GM18951 (cell line): ENCODE results near the gene ZPBP2.
"Not testable (repeated sequence)": the region's sequence is repeated elsewhere in the genome, so short reads cannot be mapped to it uniquely, and the experiment has no call there.

ENCODE experiments used
- POLR2A ChIP-seq: IDR thresholded peaks from 4 replicates; pipeline ENCODE4 v1.6.1; 2011; ENCODE audit warnings: mild to moderate bottlenecking; ENCODE audit not compliant: insufficient read length, insufficient read depth; ENCODE audit errors: extremely low read depth
- in situ Hi-C: fragments of 300-500 bp; cut with MboI; formaldehyde crosslinking; loops from one replicate; pipeline ENCODE4 v1.12.0; 2022; ENCODE audit warnings: low sequenced_read_pairs, mixed read lengths, inconsistent platforms; ENCODE audit not compliant: unreplicated experiment

The ZPBP2 gene

DNA sequence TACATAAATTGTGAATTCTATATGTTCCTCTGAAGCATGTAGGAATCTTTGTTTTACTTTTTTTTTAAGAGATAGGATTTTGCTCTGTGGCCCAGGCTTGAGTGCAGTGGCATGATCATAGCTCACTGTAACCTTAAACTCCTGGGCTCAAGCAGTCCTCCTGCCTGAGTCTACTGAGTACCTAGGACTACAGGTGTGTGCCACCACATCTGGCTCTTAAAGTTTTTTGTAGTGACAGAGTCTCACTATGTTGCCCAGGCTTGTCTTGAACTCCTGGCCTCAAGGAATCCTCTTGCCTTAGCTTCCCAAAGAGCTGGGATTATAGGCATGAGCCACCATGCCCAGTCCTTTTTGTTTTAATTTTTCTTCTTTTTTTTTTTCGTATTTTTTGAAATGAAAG is 29.2 kb upstream of the ZPBP2 start:
- in situ Hi-C loops: no loop called here
- no peak for TF ChIP-seq POLR2A

DNA sequence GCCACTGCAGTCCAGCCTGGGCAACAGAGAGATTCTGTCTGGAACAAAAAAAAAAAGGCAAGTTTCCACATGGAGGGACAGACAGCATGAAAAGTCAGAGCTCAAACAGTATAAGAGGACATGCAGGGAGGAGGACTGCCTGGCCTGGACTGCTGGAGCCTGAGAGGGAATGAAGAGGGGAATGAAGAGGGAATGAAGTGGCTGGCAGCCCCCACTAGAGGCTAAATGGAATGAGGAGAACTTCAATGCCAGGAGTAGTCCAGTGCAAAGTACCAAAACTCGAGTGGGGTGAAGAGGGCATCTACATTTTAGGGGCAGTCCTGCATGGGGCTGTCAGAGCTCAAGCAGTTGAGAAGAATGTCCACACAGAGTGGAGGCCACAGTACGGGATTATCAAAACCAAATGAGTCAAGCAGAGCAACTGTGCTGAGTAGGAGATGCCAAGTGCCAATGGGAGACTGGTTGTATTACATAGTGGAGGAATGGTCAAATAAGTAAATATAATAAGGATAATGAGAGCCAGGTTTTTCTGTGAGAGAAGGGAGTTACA is 26.8 kb upstream of the ZPBP2 start:
- in situ Hi-C loops: no loop called here

DNA sequence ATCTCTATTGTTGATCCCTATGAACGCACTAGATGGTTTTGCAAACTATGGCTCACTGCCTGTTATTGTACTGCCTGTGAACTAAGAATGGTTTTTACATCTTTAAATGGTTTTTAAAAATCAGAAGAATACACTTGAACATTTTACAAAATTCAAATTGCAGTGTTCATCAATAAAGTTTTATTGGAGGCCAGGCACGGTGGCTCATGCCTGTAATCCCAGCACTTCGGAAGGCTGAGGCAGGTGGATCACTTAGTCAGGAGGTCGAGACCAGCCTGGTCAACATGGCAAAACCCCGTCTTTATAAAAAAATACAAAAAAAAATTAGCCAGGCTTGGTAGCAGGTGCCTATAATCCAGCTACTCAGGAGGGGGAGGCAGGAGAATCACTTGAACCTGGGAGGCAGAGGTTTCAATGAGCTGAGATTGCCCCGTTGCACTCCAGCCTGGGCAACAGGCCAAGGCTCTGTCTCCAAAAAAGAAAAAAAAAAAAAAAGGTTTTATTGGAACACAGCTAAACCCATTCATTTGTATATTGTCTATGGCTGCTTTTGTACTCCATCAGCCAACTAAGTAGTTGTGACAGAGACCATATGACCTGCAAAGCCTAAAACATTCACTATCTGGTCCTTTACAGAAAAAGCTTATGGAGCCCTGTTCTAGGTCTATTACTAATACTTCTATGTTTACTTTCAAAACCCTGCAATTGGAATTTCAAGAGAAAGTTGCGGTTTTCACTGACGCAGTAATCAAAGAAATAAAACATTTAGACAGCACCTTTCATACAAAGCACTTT is 22.8 kb upstream of the ZPBP2 start:
- in situ Hi-C loops: no loop called here

More for the DNA sequence above, 26.8 kb upstream of the ZPBP2 start:
- no peak for TF ChIP-seq POLR2A

DNA sequence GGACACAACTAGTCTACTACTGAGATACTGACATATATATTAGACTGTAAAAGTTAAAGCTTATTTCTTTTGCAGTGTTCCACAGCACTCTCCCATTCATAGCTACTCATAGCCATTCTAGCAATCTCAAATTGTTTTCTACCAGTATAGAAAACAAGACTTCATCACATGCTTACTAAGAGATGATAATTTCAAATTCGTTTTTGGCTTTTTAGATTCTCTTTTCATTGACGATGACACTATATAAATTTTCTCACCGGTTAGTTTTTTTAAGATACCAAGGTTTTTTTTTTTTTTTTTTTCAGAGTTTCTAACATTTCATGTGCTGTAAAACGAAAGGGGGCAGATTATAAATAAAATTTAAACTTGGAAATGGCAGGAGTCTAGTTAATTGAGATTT is 21.8 kb upstream of the ZPBP2 start:
- in situ Hi-C loops: no loop called here
- no peak for TF ChIP-seq POLR2A

More for the DNA sequence above, 22.8 kb upstream of the ZPBP2 start:
- TF ChIP-seq POLR2A: no peak

DNA sequence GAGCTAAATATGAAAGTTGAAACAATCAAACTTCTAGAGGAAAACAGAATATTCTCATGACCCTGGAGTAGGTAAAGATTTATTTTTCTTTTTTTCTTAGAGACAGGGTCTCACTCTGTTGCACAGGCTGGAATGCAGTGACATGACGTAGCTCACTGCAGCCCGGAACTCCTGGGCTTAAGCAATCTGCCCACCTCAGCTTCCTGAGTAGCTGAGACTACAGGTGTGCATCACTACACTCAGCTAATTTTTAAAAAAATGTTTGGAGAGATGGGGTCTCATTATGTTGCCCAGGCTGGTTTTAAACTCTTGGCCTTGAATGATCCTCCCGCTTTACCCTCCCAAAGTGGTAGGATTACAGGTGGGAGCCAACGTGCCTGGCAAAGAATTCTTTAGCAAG is 19.4 kb upstream of the ZPBP2 start:
- no peak for TF ChIP-seq POLR2A
- in situ Hi-C loops: no loop called here

DNA sequence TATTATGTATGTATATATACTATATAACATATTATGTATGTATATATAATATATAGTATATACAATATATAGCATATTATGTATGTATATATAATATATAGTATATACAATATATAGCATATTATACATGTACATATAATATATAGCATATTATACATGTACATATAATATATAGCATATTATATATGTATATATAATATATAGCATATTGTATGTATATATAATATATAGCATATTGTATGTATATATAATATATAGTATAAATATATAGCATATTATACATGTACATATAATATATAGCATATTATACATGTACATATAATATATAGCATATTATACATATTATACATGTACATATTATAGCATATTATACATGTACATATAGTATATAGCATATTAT is 17.8 kb upstream of the ZPBP2 start:
- in situ Hi-C loops: not testable (repeated sequence)

DNA sequence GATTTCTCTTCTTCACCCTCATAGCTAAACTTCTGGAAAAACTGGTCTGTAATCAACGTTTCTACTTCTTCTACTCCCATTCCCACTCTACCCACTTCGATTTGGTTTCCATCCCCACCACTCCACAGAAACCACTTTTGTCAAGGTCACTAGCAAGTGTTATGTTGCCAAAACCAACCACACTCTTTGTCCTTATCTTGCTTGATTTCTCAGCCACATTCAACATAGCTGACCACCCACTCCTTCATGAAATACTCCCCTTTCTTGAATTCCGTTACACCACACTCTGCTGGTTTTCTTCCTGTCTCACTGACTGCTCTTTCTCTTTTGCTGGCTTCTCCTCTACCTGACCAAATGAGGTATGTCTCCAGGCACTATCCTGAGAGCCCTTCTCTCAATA is 15.8 kb upstream of the ZPBP2 start:
- no peak for TF ChIP-seq POLR2A
- in situ Hi-C loops: no loop called here

DNA sequence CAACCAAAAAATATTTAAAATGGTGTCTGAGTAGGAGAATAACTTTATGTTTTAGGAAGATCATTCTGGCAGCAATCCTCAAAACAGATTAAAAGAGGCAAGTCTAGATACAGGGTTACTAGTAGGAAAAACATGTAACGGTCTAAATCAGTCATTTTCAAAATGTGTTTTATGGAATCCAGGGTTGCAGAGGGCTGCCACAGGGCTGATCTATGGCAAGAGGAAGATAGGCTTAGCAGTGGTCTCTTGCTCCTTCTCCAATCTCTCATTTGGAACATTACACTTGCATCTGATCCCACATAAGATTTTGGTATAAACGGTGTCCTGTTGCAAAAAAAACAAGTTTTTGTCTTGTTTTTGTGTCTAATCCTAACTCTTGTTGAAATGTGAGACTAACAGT is 13.1 kb upstream of the ZPBP2 start:
- in situ Hi-C loops: no loop called here
- no peak for TF ChIP-seq POLR2A

DNA sequence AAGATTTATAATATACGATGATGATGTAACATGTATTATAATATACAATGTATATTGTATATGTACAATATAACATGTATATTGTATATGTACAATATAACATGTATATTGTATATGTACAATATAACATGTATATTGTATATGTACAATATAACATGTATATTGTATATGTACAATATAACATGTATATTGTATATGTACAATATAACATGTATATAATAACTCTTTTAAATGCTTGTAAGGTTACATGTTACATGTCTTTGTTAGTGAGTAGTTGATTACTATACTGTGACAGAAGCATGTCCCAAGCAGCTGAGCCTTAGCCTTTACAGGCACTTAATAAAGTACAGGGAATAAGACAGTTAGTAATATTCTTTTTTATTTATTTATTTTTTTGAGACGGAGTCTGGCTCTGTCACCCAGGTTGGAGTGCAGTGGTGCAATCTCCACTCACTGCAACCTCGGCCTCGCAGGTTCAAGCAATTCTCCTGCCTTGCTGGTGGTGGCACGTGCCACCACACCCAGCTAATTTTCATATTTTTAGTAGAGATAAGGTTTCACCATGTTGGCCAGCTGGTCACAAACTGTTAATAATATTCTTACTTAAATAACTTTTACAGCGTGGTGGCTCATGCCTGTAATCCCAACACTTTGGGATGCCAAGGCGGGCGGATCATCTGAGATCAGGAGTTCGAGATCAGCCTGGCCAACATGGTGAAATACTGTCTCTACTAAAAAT is 11.9 kb upstream of the ZPBP2 start:
- in situ Hi-C loops: not testable (repeated sequence)

DNA sequence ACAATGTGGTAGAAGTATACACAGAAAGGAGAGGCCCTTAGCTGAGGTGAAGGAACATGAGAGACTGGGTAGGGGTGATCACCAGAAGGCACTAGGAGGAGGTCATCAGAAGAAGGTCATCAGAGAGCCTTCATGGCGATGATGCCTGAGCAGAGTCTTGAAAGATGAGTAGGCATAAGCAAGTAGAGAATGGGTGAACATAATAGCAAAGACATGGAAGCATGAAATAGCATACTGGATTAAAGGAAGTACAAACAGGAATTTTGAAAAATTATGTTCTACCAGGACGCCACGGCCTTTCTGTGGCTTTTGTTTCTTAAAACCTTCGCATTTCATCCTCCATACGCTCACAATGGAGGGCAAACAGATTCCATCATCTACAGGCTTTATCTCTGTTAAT is 6.8 kb upstream of the ZPBP2 start:
- in situ Hi-C loops: loop anchor here (5.0 kb wide), 1 partner anchor 94 kb away; no protein-coding TSS in a partner anchor
- no peak for TF ChIP-seq POLR2A

DNA sequence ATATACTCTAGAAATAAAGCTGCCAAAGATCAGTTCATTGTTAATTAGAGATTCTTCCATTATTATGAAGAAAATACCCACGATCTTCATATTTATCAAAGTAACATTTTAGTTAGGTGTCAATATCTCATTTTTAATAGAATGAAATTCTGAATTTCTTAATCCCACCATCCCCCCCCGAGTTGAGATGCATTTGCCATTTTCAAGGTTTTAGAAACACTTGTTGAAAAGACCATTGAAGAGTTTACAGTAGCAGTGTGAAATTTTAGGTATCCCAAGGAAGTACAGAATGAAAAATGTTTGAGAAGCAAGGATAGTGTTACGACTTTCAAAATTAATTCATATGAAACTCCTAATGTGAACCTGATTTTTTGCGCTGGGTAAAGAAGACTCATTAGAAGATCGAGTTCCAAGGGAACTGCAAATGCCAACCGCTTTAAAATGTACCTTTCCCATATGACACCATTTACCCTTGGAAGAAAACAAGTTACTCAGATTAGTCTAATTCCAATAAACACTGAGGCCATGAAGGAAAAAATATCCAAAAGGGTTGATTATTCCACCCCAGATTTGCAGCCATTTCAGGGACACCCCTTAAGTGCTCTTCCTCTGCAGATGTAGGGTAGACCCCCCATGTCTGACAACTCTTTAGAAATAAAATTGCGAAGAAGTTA is 4.6 kb upstream of the ZPBP2 start:
- TF ChIP-seq POLR2A: no peak
- in situ Hi-C loops: loop anchor here (5.0 kb wide), 1 partner anchor 96 kb away; no protein-coding TSS in a partner anchor

DNA sequence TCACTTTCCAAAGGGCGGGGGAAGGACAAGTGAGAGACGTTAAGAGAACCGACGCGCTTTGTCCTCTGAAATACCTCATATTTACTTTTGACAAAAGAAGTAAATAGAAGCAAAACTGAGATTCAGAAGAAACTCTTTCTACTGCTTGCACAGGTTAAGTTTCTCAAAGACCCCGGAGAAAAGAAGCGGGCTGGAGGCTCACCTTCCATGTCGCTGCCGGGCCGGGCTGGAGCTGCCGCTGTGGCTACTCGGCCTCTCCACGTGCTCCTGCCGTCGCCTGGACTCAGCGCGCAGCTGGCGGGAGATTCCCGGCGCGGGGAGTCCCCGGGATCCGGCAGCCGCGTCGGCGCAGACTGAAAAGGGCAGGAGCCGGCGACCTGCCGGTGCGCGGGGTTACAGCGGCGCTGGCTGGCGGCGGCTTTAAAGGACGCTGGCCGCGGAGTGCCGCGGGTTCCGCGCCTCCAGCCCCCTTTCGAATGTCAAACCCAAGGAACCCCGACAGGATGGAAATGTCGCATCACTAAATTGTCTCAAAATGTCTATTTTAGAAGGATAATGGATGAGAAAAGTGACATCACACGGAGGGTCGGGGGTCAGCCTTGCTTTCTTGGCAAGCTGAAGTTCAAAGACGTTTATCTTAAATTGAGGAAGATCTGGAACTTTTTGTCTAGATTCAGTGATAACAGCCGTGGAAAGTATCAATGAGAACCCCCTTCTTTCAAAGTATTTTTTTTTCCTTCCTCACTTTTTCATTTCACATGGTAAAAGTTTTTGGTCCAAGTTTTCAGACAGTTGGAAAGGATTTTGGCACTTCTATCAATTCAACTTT is 3.9 kb upstream of the ZPBP2 start, which contains the start of gene IKZF3:
Gene IKZF3, minus strand, starts transcription at position 395 of the 829 bp plus-strand sequence. Its CDS starts 186 bp downstream, at position 209.
- TF ChIP-seq POLR2A: peak; percentile 77
- in situ Hi-C loops: loop anchor here (5.0 kb wide), 1 partner anchor 97 kb away; no protein-coding TSS in a partner anchor

DNA sequence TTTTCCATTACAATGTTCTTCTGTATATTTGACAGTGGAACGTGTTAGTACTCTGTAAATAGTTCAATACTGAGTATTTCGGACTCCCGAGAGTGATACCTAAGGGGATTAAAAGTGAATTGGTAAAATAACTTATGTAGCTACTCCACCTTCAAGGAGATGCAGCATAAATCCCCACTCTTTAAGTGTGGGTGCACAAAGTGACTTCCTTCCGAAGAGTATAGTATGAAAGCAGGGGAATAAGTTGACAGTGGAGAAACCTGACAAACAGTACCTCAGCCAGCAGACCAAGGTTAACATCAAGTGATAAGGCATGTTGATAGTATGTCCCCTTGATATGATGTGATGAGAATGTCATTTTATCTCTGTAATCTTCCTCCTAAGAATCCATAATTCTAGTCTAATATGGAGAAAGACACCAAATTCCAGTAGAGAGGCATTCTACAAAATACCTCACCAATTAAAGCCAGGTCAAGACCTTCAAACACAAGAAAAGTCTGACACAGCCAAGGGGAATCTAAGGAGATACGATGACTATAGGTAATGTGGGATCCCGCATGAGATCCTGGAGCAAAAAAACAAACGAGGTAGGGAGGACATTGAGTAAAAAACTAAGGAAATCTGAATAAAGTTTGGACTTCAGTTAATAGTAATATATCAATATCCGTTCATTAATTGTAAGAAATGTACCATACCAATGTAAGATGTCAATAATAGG is 1.8 kb upstream of the ZPBP2 start:
- in situ Hi-C loops: no loop called here
- TF ChIP-seq POLR2A: no peak
